ENCODE measurements around the gene ELF5. TPM values are rescaled to one million over a fixed set of nuclear protein-coding genes. Genes with fewer than 3 reads are reported as not detected.

The ELF5 gene
- total RNA-seq, 1 donor from 2014 or later = 20.2 TPM

- no peak overlapping the region for H3K27ac ChIP-seq
- H3K9me3 ChIP-seq = no peaks in the 10 kb centered on the region
- H3K4me3 ChIP-seq = no peak overlapping the region
- no peak for ATAC-seq
- no peaks in the 10 kb centered on the region for H3K27me3 ChIP-seq (ENCODE audit: low read depth)
- no peak for DNase-seq
- H3K4me1 ChIP-seq = no peaks in the 10 kb centered on the region
- no peak for TF ChIP-seq CTCF (IDR thresholded peaks at IDR 0.05)
- intact Hi-C loops (cut with DNase I) = no loop called here
- no peaks in the 10 kb centered on the region for H3K36me3 ChIP-seq
These were observed 26.2 kb downstream of the ELF5 start for GRCh38 chr11:34487430-34487829.

- no peaks in the 10 kb centered on the region for H3K4me1 ChIP-seq
- ATAC-seq (no peak), DNase-seq (no peak)
- TF ChIP-seq CTCF (IDR thresholded peaks at IDR 0.05) = no peak
- H3K36me3 ChIP-seq = no peaks in the 10 kb centered on the region
- intact Hi-C loops (cut with DNase I) = no loop called here
- H3K9me3 ChIP-seq = no peaks in the 10 kb centered on the region
- H3K4me3 ChIP-seq = no peak overlapping the region
- H3K27me3 ChIP-seq (ENCODE audit: low read depth) = no peaks in the 10 kb centered on the region
- no peak overlapping the region for H3K27ac ChIP-seq
These were observed 30.3 kb downstream of the ELF5 start for GRCh38 chr11:34483106-34483874.

GRCh38 chr11:34481307-34481706, 32.3 kb downstream of the ELF5 start:
- Histone ChIP-seq H3K9me3 (no peaks in the 10 kb centered on the region), H3K27ac (no peak overlapping the region), H3K27me3 (ENCODE audit: low read depth) (no peaks in the 10 kb centered on the region), H3K4me3 (no peak overlapping the region), H3K4me1 (no peaks in the 10 kb centered on the region), H3K36me3 (no peaks in the 10 kb centered on the region)
- intact Hi-C loops (cut with DNase I) = no loop called here
- ATAC-seq (no peak), DNase-seq (no peak)
- TF ChIP-seq CTCF (IDR thresholded peaks at IDR 0.05) = no peak

GRCh38 chr11:34480314-34480713, 33.3 kb downstream of the ELF5 start:
- TF ChIP-seq CTCF (IDR thresholded peaks at IDR 0.05) = no peak
- Histone ChIP-seq H3K27ac (no peak overlapping the region), H3K4me3 (no peak overlapping the region), H3K9me3 (no peaks in the 10 kb centered on the region), H3K4me1 (peaks cover 3% of the 10 kb centered on the region), H3K27me3 (ENCODE audit: low read depth) (no peaks in the 10 kb centered on the region), H3K36me3 (no peaks in the 10 kb centered on the region)
- DNase-seq (no peak), ATAC-seq (no peak)
- intact Hi-C loops (cut with DNase I) = no loop called here

GRCh38 chr11:34478845-34479663, 34.5 kb downstream of the ELF5 start:
- Histone ChIP-seq H3K36me3 (no peaks in the 10 kb centered on the region), H3K27ac (no peak overlapping the region), H3K4me1 (peaks cover 9% of the 10 kb centered on the region), H3K27me3 (ENCODE audit: low read depth) (no peaks in the 10 kb centered on the region), H3K9me3 (no peaks in the 10 kb centered on the region), H3K4me3 (no peak overlapping the region)
- intact Hi-C loops (cut with DNase I) = no loop called here
- TF ChIP-seq CTCF (IDR thresholded peaks at IDR 0.05) = no peak
- no peak for ATAC-seq
- no peak for DNase-seq
